ENCODE measurements around the gene PIH1D1. TPM values are rescaled to one million over a fixed set of nuclear protein-coding genes. Genes with fewer than 3 reads are reported as not detected.
A peak's percentile ranks its signal among the peaks of the same experiment; 100 is the strongest.

The PIH1D1 gene
- total RNA-seq, 2 donors from 2014 or later, result 110 to 170 TPM

GRCh38 chr19:49430678-49431329 lies 20.8 kb downstream of the PIH1D1 start:
- ATAC-seq (no peak), DNase-seq (ENCODE audit: low spot score) (no peak)
- Mint-ChIP-seq H3K36me3 (peaks cover 15% of the 10 kb centered on the region), H3K27ac (no peak overlapping the region), H3K9me3 (no peaks in the 10 kb centered on the region), H3K4me1 (ENCODE audit: low read depth in 2 of 2) (peaks cover 33 to 37% of the 10 kb centered on the region in 2 donors), H3K4me3 (no peak overlapping the region), H3K27me3 (peaks cover 58 to 81% of the 10 kb centered on the region in 2 donors)

DNA sequence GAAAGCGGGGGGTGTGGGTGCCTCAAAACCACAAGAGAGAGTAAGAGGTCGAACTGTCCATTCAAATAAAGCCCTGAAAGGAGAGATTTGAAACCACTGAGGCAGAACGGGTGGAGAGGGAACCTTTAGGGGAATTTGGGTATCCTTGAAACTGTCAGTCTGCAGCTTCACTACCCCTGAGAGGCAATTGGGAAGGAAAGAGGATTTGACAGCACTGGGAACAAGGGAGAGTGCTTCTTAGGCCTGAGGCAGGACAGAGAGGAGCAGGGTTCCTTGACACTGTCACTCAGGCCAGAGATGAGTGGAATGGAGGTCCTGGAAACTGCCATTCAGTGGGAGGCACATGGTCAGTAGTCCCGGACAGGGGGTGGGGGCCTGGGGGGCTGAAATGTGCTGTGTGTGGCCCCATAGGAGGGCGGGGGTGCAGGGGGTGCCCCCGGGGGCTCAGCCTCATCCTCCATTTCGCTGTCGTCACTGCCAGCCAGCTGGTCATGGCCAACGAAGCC lies 21.4 kb downstream of the PIH1D1 start:
- DNase-seq (ENCODE audit: low spot score) (no peak), ATAC-seq (no peak)
- no peak overlapping the region for H3K4me3 Mint-ChIP-seq
- peaks cover 59 to 81% of the 10 kb centered on the region in 2 donors for H3K27me3 Mint-ChIP-seq
- no peaks in the 10 kb centered on the region for H3K9me3 Mint-ChIP-seq
- H3K27ac Mint-ChIP-seq, result no peak overlapping the region
- H3K36me3 Mint-ChIP-seq, result peaks cover 15% of the 10 kb centered on the region
- H3K4me1 Mint-ChIP-seq (ENCODE audit: low read depth in 2 of 2), result peaks cover 33 to 34% of the 10 kb centered on the region in 2 donors

DNA sequence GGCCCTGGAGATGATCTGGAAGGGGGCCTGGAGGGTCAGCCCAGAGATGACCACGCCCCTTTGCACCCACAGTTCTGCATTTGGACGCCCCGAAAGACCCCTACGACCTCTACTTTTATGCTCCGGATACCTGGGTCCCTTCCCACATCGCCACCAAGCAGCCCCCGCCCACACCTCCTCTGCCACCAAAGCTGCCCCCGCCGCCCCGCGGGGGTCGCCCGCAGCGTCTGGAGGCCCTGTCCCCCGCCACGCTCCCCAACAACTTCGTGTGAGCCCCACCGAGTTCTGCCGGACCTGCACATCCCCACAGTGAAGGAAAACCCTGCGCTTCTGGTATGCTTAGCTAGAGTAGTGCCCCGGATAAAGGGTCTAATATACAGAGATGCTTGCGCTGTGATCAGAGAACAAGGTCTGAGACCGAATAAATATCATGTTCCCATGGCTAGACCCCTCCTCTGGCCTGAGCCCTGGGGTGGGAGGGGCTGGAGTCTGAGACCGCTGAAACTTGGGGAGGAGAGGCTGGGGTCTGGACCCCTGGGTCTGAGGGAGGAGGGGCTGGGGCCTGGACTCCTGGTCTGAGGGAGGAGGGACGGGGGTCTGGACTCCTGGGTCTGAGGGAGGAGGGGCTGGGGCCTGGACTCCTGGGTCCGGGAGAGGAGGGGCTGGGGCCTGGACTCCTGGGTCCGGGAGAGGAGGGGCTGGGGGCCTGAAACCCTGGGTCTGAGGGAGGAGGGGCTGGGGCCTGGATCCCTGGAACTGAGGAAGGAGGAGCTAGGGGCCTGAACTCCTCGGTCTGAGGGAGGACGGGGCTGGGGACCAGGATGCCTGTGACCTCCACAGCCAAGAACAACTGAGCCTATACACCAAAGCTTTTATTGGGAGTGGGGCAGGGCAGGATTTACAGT lies 22.8 kb downstream of the PIH1D1 start:
- no peak for DNase-seq (ENCODE audit: low spot score)
- ATAC-seq, result no peak
- peaks cover 36 to 38% of the 10 kb centered on the region in 2 donors for H3K4me1 Mint-ChIP-seq (ENCODE audit: low read depth in 2 of 2)
- H3K27me3 Mint-ChIP-seq, result peaks cover 62 to 85% of the 10 kb centered on the region in 2 donors
- peaks cover 15% of the 10 kb centered on the region for H3K36me3 Mint-ChIP-seq
- no peak overlapping the region for H3K27ac Mint-ChIP-seq
- H3K9me3 Mint-ChIP-seq, result no peaks in the 10 kb centered on the region
- no peak overlapping the region for H3K4me3 Mint-ChIP-seq

- H3K9me3 Mint-ChIP-seq, result no peaks in the 10 kb centered on the region
- H3K4me1 Mint-ChIP-seq (ENCODE audit: low read depth in 2 of 2), result peaks cover 39 to 40% of the 10 kb centered on the region in 2 donors
- DNase-seq (ENCODE audit: low spot score) (no peak), ATAC-seq (peak; percentile 39 to 55)
- H3K27me3 Mint-ChIP-seq, result peaks cover 62 to 85% of the 10 kb centered on the region in 2 donors
- H3K4me3 Mint-ChIP-seq, result peak overlapping the region; percentile 51
- H3K36me3 Mint-ChIP-seq, result peaks cover 15% of the 10 kb centered on the region
- no peak overlapping the region for H3K27ac Mint-ChIP-seq
Measured at GRCh38 chr19:49427855-49428546, 23.6 kb downstream of the PIH1D1 start.

DNA sequence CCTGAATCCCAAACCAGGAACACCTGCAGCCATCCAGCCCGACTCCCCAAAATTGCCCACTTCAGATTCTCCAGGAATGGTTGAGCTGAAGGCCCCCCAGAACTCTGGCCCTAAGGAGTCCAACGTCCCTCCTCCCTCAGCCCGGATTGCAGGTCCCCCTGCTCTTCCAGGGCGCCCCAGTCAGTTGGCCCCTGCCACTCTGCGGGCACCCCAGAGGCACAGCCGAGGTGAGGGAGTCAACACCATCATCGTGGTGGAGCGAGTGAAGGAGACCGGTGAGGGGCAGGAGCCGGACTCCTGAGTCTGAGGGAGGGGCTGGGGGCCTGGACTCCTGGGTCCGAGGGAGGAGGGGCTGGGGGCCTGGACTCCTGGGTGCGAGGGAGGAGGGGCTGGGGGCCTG lies 24.3 kb downstream of the PIH1D1 start:
- Mint-ChIP-seq H3K9me3 (no peaks in the 10 kb centered on the region), H3K4me1 (ENCODE audit: low read depth in 2 of 2) (peaks cover 44 to 45% of the 10 kb centered on the region in 2 donors), H3K27ac (peak overlapping the region in 1 of 2 donors; percentile 55), H3K27me3 (peaks cover 65 to 89% of the 10 kb centered on the region in 2 donors), H3K36me3 (peaks cover 15% of the 10 kb centered on the region), H3K4me3 (peak overlapping the region; percentile 5)
- ATAC-seq (no peak), DNase-seq (ENCODE audit: low spot score) (no peak)

DNA sequence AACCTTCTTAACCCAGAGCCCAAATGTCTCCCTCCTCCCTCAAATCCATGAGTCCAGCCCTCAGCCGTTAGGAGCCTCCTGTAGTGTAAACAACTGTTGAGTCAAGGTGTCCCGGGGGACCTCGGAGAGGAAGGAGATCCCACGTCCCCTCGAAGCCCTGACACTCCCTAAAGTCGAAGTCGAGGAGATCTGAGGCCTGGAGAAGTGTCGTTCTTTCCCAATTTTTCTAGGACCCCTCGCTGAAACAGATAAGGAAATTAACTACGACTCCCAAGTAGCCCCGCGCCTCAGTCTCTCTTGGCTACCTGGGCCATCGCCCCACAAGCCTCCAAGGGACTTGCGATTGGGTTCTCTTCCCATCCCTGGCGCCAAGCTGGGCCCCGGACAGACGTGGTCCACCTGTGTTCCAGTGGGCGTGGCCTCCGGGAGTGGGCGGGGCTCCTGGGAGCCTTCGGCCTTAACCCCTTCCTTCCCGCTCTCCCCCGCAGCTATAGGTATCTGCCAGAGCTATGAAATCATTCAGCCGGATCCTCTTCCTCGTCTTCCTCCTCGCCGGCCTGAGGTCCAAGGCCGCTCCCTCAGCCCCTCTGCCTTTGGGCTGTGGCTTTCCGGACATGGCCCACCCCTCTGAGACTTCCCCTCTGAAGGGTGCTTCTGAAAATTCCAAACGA lies 25.6 kb downstream of the PIH1D1 start:
- H3K27me3 Mint-ChIP-seq, result peaks cover 72 to 95% of the 10 kb centered on the region in 2 donors
- no peaks in the 10 kb centered on the region for H3K9me3 Mint-ChIP-seq
- H3K27ac Mint-ChIP-seq, result no peak overlapping the region
- no peak for ATAC-seq
- H3K36me3 Mint-ChIP-seq, result peaks cover 15% of the 10 kb centered on the region
- peaks cover 50 to 52% of the 10 kb centered on the region in 2 donors for H3K4me1 Mint-ChIP-seq (ENCODE audit: low read depth in 2 of 2)
- H3K4me3 Mint-ChIP-seq, result no peak overlapping the region
- DNase-seq (ENCODE audit: low spot score), result no peak

DNA sequence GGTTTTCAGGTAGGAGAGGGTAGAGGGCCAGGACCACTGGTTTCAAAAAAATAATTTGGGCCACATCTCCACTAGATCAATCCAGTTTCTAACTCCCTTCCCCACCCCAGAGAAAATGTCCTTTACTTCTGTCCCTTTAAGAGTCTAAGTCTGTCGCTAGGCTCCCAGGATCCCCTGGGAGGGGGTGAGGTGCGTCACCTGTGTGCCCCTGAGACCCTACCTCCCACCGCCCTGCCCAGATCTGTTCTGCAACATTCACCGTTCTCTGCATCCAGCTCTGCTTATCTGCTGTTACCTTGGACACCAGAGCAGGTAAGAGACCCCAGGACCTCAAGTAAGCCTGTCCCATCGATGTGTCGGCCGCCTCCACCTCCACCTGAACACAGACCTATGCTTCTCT lies 26.4 kb downstream of the PIH1D1 start, which contains the start of gene GFY:
GFY (plus strand) TSS at position 211 of the 400 bp plus-strand sequence. CDS start 1,043 bp downstream, outside the sequence.
- Mint-ChIP-seq H3K9me3 (no peaks in the 10 kb centered on the region), H3K36me3 (peaks cover 15% of the 10 kb centered on the region), H3K4me1 (ENCODE audit: low read depth in 2 of 2) (peaks cover 47 to 52% of the 10 kb centered on the region in 2 donors), H3K27ac (no peak within 1 kb of the TSS), H3K27me3 (peaks cover 76 to 95% of the 10 kb centered on the region in 2 donors), H3K4me3 (no peak within 1 kb of the TSS)
- DNase-seq (ENCODE audit: low spot score) (no peak), ATAC-seq (no peak)

DNA sequence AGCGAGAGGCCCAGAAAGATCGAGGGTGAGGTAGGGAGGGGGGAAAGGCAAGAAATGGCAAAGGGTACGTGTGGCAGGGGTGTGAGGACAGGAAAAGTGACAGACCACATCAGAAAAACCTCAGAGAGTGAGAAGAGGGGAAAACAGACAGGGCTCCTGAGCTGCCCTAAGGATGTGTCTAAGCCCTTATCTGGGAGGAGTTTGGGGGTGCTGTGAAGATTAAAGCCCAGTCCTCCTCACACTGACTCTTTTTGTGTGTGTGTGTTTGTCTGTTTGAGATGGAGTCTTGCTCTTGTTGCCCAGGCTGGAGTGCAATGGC lies 27.7 kb downstream of the PIH1D1 start:
- H3K27ac Mint-ChIP-seq, result no peak overlapping the region
- no peak for DNase-seq (ENCODE audit: low spot score)
- peaks cover 9% of the 10 kb centered on the region for H3K36me3 Mint-ChIP-seq
- no peak for ATAC-seq
- peak overlapping the region; percentile 28 for H3K4me3 Mint-ChIP-seq
- peaks cover 80 to 95% of the 10 kb centered on the region in 2 donors for H3K27me3 Mint-ChIP-seq
- peaks cover 44 to 50% of the 10 kb centered on the region in 2 donors for H3K4me1 Mint-ChIP-seq (ENCODE audit: low read depth in 2 of 2)
- no peaks in the 10 kb centered on the region for H3K9me3 Mint-ChIP-seq

DNA sequence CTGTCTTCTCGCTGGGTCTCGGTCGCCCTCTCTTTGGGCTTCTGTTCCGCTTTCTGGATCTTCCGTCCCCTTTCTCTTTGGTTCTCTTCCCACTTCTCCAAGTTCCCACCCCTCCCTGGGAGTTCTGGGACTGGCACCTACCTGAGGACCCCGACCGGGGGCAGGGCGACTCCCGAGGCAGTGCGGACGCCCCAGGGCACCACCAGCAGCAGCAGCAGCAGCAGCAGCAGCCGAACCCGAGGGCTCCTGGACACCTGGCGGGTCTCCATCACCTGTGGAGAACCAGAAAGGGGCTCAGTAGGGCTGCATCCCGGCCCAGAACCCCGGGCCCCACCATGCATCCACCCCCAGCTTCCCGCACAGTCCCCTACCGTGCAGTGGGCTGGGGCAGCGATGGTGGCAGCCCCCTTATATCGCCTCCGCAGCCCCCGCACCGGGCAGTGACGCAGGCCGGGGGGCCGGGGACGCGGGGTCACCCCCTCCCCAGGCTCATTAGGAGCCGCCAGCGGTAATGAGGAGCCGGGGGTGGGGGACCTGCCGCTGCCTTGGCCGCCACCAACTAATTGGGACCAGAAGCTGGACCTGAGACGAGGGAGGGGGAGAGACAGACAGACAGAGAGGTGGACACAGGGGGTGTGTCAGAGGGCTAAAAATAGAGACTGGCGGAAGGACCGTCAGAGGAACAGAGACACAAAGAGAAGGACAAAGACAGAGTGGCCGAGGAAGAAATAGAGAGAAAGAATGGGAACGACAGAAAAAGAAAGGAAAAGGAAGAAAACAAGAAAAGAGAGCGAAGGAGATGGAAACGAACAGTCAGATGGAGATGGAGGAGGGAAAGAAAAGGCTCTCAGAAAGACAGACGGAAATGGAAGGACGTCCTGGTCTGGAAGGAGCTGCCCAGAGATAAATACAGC lies 28.3 kb downstream of the PIH1D1 start, which contains the start of gene PTH2:
PTH2 (minus strand) TSS at position 371 of the 914 bp plus-strand sequence; CDS start at position 269, 102 bp downstream.
- H3K4me3 Mint-ChIP-seq, result peak within 1 kb of the TSS; percentile 79
- H3K4me1 Mint-ChIP-seq (ENCODE audit: low read depth in 2 of 2), result peaks cover 44 to 46% of the 10 kb centered on the region in 2 donors
- H3K36me3 Mint-ChIP-seq, result peaks cover 9% of the 10 kb centered on the region
- DNase-seq (ENCODE audit: low spot score), result no peak
- H3K9me3 Mint-ChIP-seq, result no peaks in the 10 kb centered on the region
- peaks cover 82 to 96% of the 10 kb centered on the region in 2 donors for H3K27me3 Mint-ChIP-seq
- no peak within 1 kb of the TSS for H3K27ac Mint-ChIP-seq
- ATAC-seq, result no peak

- Mint-ChIP-seq H3K27ac (no peak overlapping the region), H3K27me3 (peaks cover 82 to 92% of the 10 kb centered on the region in 2 donors), H3K4me3 (peak overlapping the region; percentile 79), H3K36me3 (peaks cover 9% of the 10 kb centered on the region), H3K4me1 (ENCODE audit: low read depth in 2 of 2) (peaks cover 38 to 39% of the 10 kb centered on the region in 2 donors), H3K9me3 (no peaks in the 10 kb centered on the region)
- ATAC-seq (peak; percentile 76 to 84), DNase-seq (ENCODE audit: low spot score) (no peak)
Measured at GRCh38 chr19:49422407-49423070, 29.1 kb downstream of the PIH1D1 start.

DNA sequence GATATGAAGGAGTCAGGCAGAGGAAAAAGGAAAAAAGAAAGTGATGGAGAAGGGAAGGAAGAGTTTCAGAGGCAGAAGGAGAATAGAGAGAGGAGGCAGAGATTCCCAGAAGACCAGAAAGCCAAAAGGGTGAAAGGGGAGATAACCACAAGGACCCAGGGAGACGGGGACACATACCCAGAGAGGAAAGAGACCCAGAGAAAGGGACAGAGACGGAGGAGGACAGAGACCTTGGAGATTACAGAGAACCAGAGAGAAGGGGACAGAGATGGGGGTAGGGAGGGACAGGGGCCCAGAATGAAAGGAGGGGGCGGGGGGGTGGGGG lies 29.8 kb downstream of the PIH1D1 start:
- no peak for ATAC-seq
- H3K9me3 Mint-ChIP-seq, result no peaks in the 10 kb centered on the region
- H3K4me1 Mint-ChIP-seq (ENCODE audit: low read depth in 2 of 2), result peaks cover 33 to 34% of the 10 kb centered on the region in 2 donors

More for the DNA sequence above, 29.8 kb downstream of the PIH1D1 start:
- no peak for DNase-seq (ENCODE audit: low spot score)
- peaks cover 79 to 89% of the 10 kb centered on the region in 2 donors for H3K27me3 Mint-ChIP-seq
- peak overlapping the region; percentile 55 for H3K4me3 Mint-ChIP-seq
- H3K36me3 Mint-ChIP-seq, result peaks cover 6% of the 10 kb centered on the region
- no peak overlapping the region for H3K27ac Mint-ChIP-seq

All from natural killer cell treated with Interleukin-12 subunit alpha and Interleukin-12 subunit beta and Interleukin-15 and Interleukin-18, amount 100 ng/mL, for 72 hours (primary cell).